ENCODE measurements around the gene XRCC3. TPM values are rescaled to one million over a fixed set of nuclear protein-coding genes. Genes with fewer than 3 reads are reported as not detected.
A peak's percentile ranks its signal among the peaks of the same experiment; 100 is the strongest.
"Not testable (repeated sequence)": the region's sequence is repeated elsewhere in the genome, so short reads cannot be mapped to it uniquely, and the experiment has no call there.

XRCC3 gene
- total RNA-seq, 1 donor from 2014 or later, result 5.6 TPM

GRCh38 chr14:103693515-103693914 lies 21.7 kb downstream of the XRCC3 start:
- intact Hi-C loops (cut with DNase I), result no loop called here
- Histone ChIP-seq H3K4me3 (no peak overlapping the region), H3K36me3 (peaks cover 66% of the 10 kb centered on the region), H3K27ac (peak overlapping the region; percentile 36), H3K4me1 (peaks cover 45% of the 10 kb centered on the region), H3K27me3 (no peaks in the 10 kb centered on the region), H3K9me3 (no peaks in the 10 kb centered on the region)
- no peak for TF ChIP-seq CTCF (IDR thresholded peaks at IDR 0.05)
- DNase-seq, result peak; percentile 89
- peak; percentile 88 for ATAC-seq

GRCh38 chr14:103692871-103693270 lies 22.4 kb downstream of the XRCC3 start:
- Histone ChIP-seq H3K27me3 (no peaks in the 10 kb centered on the region), H3K4me3 (no peak overlapping the region), H3K36me3 (peaks cover 66% of the 10 kb centered on the region), H3K27ac (peak overlapping the region; percentile 36), H3K4me1 (peaks cover 43% of the 10 kb centered on the region), H3K9me3 (no peaks in the 10 kb centered on the region)
- ATAC-seq, result no peak
- intact Hi-C loops (cut with DNase I), result no loop called here
- TF ChIP-seq CTCF (IDR thresholded peaks at IDR 0.05), result no peak
- peak; percentile 64 for DNase-seq

- DNase-seq, result peak; percentile 55
- Histone ChIP-seq H3K4me1 (peaks cover 38% of the 10 kb centered on the region), H3K4me3 (no peak overlapping the region), H3K27me3 (no peaks in the 10 kb centered on the region), H3K36me3 (peaks cover 67% of the 10 kb centered on the region), H3K27ac (no peak overlapping the region), H3K9me3 (no peaks in the 10 kb centered on the region)
- no peak for ATAC-seq
- intact Hi-C loops (cut with DNase I), result no loop called here
- TF ChIP-seq CTCF (IDR thresholded peaks at IDR 0.05), result no peak
Measured at GRCh38 chr14:103692159-103692558, 23.1 kb downstream of the XRCC3 start.

GRCh38 chr14:103691655-103692054 lies 23.6 kb downstream of the XRCC3 start:
- peaks cover 72% of the 10 kb centered on the region for H3K36me3 ChIP-seq
- peak; percentile 30 for DNase-seq
- peaks cover 38% of the 10 kb centered on the region for H3K4me1 ChIP-seq
- intact Hi-C loops (cut with DNase I); H3K9me3 ChIP-seq; H3K27ac ChIP-seq; ATAC-seq; H3K27me3 ChIP-seq; H3K4me3 ChIP-seq: not testable (repeated sequence)

GRCh38 chr14:103690332-103690731 lies 24.9 kb downstream of the XRCC3 start:
- no peak overlapping the region for H3K27ac ChIP-seq
- H3K9me3 ChIP-seq, result no peaks in the 10 kb centered on the region
- H3K4me3 ChIP-seq, result no peak overlapping the region
- peaks cover 85% of the 10 kb centered on the region for H3K36me3 ChIP-seq
- DNase-seq (peak; percentile 39), ATAC-seq (no peak)
- peaks cover 30% of the 10 kb centered on the region for H3K4me1 ChIP-seq
- intact Hi-C loops (cut with DNase I), result no loop called here
- no peak for TF ChIP-seq CTCF (IDR thresholded peaks at IDR 0.05)
- no peaks in the 10 kb centered on the region for H3K27me3 ChIP-seq

- H3K36me3 ChIP-seq, result peaks cover 88% of the 10 kb centered on the region
- H3K27ac ChIP-seq, result peak overlapping the region; percentile 52
- intact Hi-C loops (cut with DNase I), result no loop called here
- H3K4me1 ChIP-seq, result peaks cover 30% of the 10 kb centered on the region
- no peak overlapping the region for H3K4me3 ChIP-seq
- no peaks in the 10 kb centered on the region for H3K9me3 ChIP-seq
- no peaks in the 10 kb centered on the region for H3K27me3 ChIP-seq
- DNase-seq (peak; percentile 86), ATAC-seq (peak; percentile 77)
- no peak for TF ChIP-seq CTCF (IDR thresholded peaks at IDR 0.05)
Measured at GRCh38 chr14:103688906-103689902, 26.0 kb downstream of the XRCC3 start.
